Stimulated activated CD8-positive, alpha-beta memory T cell treated with anti-CD3 and anti-CD28 coated beads, Interleukin-4, amount 100 ng/mL, for 4 hours (primary cell): ENCODE data around the gene PKD1.

Experiments
- DNase-seq, 2 donors: peaks; one replicate each; pipeline ENCODE4 v3.0.0-alpha.2; 2020; ENCODE audit warnings: low read depth in 2 of 2, low spot score in 1 of 2

The PKD1 gene

GRCh38 chr16:2078691-2079090, 57.0 kb downstream of the PKD1 start:
- DNase-seq = no peak

GRCh38 chr16:2078096-2078495, 57.6 kb downstream of the PKD1 start:
- DNase-seq = no peak

- DNase-seq = no peak
These were observed 58.0 kb downstream of the PKD1 start for GRCh38 chr16:2077696-2078095.

GRCh38 chr16:2077016-2077415, 58.7 kb downstream of the PKD1 start:
- DNase-seq = no peak

- no peak for DNase-seq
These were observed 59.4 kb downstream of the PKD1 start for GRCh38 chr16:2076072-2076865.

- no peak for DNase-seq
These were observed 60.1 kb downstream of the PKD1 start for GRCh38 chr16:2075631-2076030.

GRCh38 chr16:2074071-2074470, 61.6 kb downstream of the PKD1 start:
- no peak for DNase-seq

- no peak for DNase-seq
These were observed 62.8 kb downstream of the PKD1 start for GRCh38 chr16:2072926-2073325.

- no peak for DNase-seq
These were observed 64.1 kb downstream of the PKD1 start for GRCh38 chr16:2071454-2072202.

GRCh38 chr16:2070576-2071453, 64.9 kb downstream of the PKD1 start:
- DNase-seq = no peak

- no peak for DNase-seq
These were observed 69.6 kb downstream of the PKD1 start for GRCh38 chr16:2066139-2066538.

- no peak for DNase-seq
These were observed 71.2 kb downstream of the PKD1 start for GRCh38 chr16:2064368-2064945.

GRCh38 chr16:2063861-2064260, 71.8 kb downstream of the PKD1 start:
- no peak for DNase-seq

GRCh38 chr16:2062801-2063200, 72.9 kb downstream of the PKD1 start:
- DNase-seq = no peak

GRCh38 chr16:2061526-2061925, 74.2 kb downstream of the PKD1 start:
- no peak for DNase-seq

GRCh38 chr16:2061023-2061422, 74.7 kb downstream of the PKD1 start:
- DNase-seq = no peak

GRCh38 chr16:2060346-2060745, 75.4 kb downstream of the PKD1 start:
- no peak for DNase-seq

- DNase-seq = no peak
These were observed 76.8 kb downstream of the PKD1 start for GRCh38 chr16:2058872-2059271.

GRCh38 chr16:2058420-2058819, 77.3 kb downstream of the PKD1 start:
- DNase-seq = no peak

GRCh38 chr16:2057438-2057837, 78.3 kb downstream of the PKD1 start:
- DNase-seq = no peak

- no peak for DNase-seq
These were observed 78.9 kb downstream of the PKD1 start for GRCh38 chr16:2056681-2057407.
